HepG2 (cell line): ENCODE results near the gene CBLN3. TPM values are rescaled to one million over a fixed set of nuclear protein-coding genes. Genes with fewer than 3 reads are reported as not detected.

Experiments used
- ARID5B ChIP-seq: IDR thresholded peaks from 2 replicates; pipeline ENCODE4 v1.4.0; 2020; ENCODE audit warnings: mild to moderate bottlenecking, missing genetic modification reagents
- BCL6 ChIP-seq: IDR thresholded peaks from 2 replicates; pipeline ENCODE4 v1.6.1; 2016; ENCODE audit warnings: missing genetic modification reagents, missing compliant biosample characterization
- CREM ChIP-seq, 2 experiments: sonication (generic) in 1 of 2; formaldehyde crosslinking in 1 of 2; IDR thresholded peaks; 2 replicates each; pipeline versions ENCODE4 v1.4.0 to v1.6.1; 2016 to 2020; ENCODE audit warnings: antibody characterized with exemption in 1 of 2, mild to moderate bottlenecking in 1 of 2, missing genetic modification reagents in 1 of 2
- GABPB1 ChIP-seq: IDR thresholded peaks from 2 replicates; pipeline ENCODE4 v1.6.1; 2016; ENCODE audit warnings: mild to moderate bottlenecking, missing genetic modification reagents, moderate library complexity, missing compliant biosample characterization
- HCFC1 ChIP-seq: fragments of 150-350 bp; IDR thresholded peaks from 2 replicates; pipeline ENCODE4 v1.6.1; 2014; ENCODE audit warnings: low read depth, low read length
- MAZ ChIP-seq, 2 experiments: sonication (generic) in 1 of 2; formaldehyde crosslinking in 1 of 2; IDR thresholded peaks; 2 replicates each; pipeline versions ENCODE4 v1.5.0 to v1.6.1; 2012 to 2020; ENCODE audit warnings: low read depth in 2 of 2, mild to moderate bottlenecking in 2 of 2, borderline replicate concordance in 1 of 2, improper control_type of control experiment in 1 of 2, low read length in 1 of 2, missing genetic modification reagents in 1 of 2, moderate library complexity in 1 of 2
- MEIS2 ChIP-seq: sonication (generic); formaldehyde crosslinking; IDR thresholded peaks from 2 replicates; pipeline ENCODE4 v1.9.0; 2021; ENCODE audit warnings: mild to moderate bottlenecking, missing genetic modification reagents
- MIXL1 ChIP-seq: IDR thresholded peaks from 2 replicates; pipeline ENCODE4 v1.6.1; 2016
- NONO ChIP-seq, 2 experiments: fragments of 450-650 bp in 1 of 2; sonication (generic) in 1 of 2; formaldehyde crosslinking in 1 of 2; IDR thresholded peaks in 1 of 2; conservative IDR thresholded peaks in 1 of 2; 2 replicates each; pipeline versions ENCODE4 v1.6.1 to v1.8.0; 2017 to 2022; ENCODE audit warnings: mild to moderate bottlenecking in 1 of 2, missing genetic modification reagents in 1 of 2, moderate library complexity in 1 of 2
- TMF1 ChIP-seq: sonication (generic); formaldehyde crosslinking; IDR thresholded peaks from 2 replicates; pipeline ENCODE4 v1.8.1; 2022; ENCODE audit warnings: low read depth, missing genetic modification reagents
- ZFP91 ChIP-seq: sonication (generic); formaldehyde crosslinking; IDR thresholded peaks from 2 replicates; pipeline ENCODE4 v1.9.0; 2022; ENCODE audit warnings: missing genetic modification reagents, mild to moderate bottlenecking, borderline replicate concordance
- ZIK1 ChIP-seq: sonication (generic); formaldehyde crosslinking; IDR thresholded peaks from 2 replicates; pipeline ENCODE4 v1.5.0; 2020; ENCODE audit warnings: mild to moderate bottlenecking, low read depth, missing genetic modification reagents, borderline replicate concordance
- ZNF280B ChIP-seq: sonication (generic); formaldehyde crosslinking; IDR thresholded peaks from 2 replicates; pipeline ENCODE4 v1.5.0; 2020; ENCODE audit warnings: missing genetic modification reagents, mild to moderate bottlenecking, borderline replicate concordance
- ZNF556 ChIP-seq: sonication (generic); formaldehyde crosslinking; IDR thresholded peaks from 2 replicates; pipeline ENCODE4 v1.4.0; 2020; ENCODE audit warnings: mild to moderate bottlenecking, missing genetic modification reagents, borderline replicate concordance
- ZNF768 ChIP-seq: sonication (generic); formaldehyde crosslinking; IDR thresholded peaks from 2 replicates; pipeline ENCODE4 v1.4.0; 2020; ENCODE audit warnings: missing genetic modification reagents
- ZNF788 ChIP-seq: sonication (generic); formaldehyde crosslinking; IDR thresholded peaks from 2 replicates; pipeline ENCODE4 v1.5.0; 2020; ENCODE audit warnings: mild to moderate bottlenecking, missing genetic modification reagents, borderline replicate concordance
- ZZZ3 ChIP-seq: sonication (generic); formaldehyde crosslinking; IDR thresholded peaks from 2 replicates; pipeline ENCODE4 v1.4.0; 2020; ENCODE audit warnings: missing genetic modification reagents, mild to moderate bottlenecking, borderline replicate concordance
- polyA plus RNA-seq, 8 experiments: library from polyadenylated mRNA; depleted of rRNA in 3 of 8; stranded (reverse) in 7 of 8; unstranded in 1 of 8; fragments of >200 nt; fragmentation: Illumina TruSeq in 4 of 8; extraction: Trizol in 4 of 8; gene quantifications; 2 replicates each; pipeline versions ENCODE4 v1.2.1 to v1.2.3, GENCODE V29; 2011 to 2016; ENCODE audit warnings: low read depth in 4 of 8, missing spikeins in 1 of 8, mixed read lengths in 1 of 8; ENCODE audit not compliant: insufficient read depth in 1 of 8
- total RNA-seq, 5 experiments: library from RNA; depleted of rRNA; stranded (reverse); fragments of >200 nt; fragmentation: Illumina TruSeq; extraction: Trizol; gene quantifications; 2 replicates each; pipeline ENCODE4 v1.2.3, GENCODE V29; 2016; ENCODE audit warnings: low read depth in 1 of 5
- TF ChIP-seq, protein P1 (sequence below): sonication (generic); formaldehyde crosslinking; IDR thresholded peaks from 2 replicates; pipeline ENCODE4 v1.5.1; 2020; ENCODE audit warnings: mild to moderate bottlenecking, missing genetic modification reagents, moderate library complexity

The CBLN3 gene
- total and polyA plus RNA-seq, 2 of the 13 experiments (the other 11 are each of a cell fraction or from before 2014, with no cell fraction given), result 0.66 to 0.98 TPM

- TF ChIP-seq ZNF768 (CRISPR knock-in tag) (peak; percentile 33; the same call in 1 of the 2 replicates), BCL6 (CRISPR knock-in tag) (no peak), ZFP91 (CRISPR knock-in tag) (0 out of 2 replicates have a peak, but pooled peaks have one; percentile 66), NONO (IDR thresholded peaks at IDR 0.05) (no peak), NONO (CRISPR knock-in tag; conservative IDR thresholded peaks at IDR 0.05) (0 out of 2 replicates have a peak, but pooled peaks have one; percentile 59), HCFC1 (no peak), MAZ (IDR thresholded peaks at IDR 0.05; ENCODE audit: borderline replicate concordance, low read depth, low read length) (no peak), MAZ (CRISPR knock-in tag; IDR thresholded peaks at IDR 0.05; ENCODE audit: low read depth) (peak; percentile 39; the same call in 1 of the 2 replicates), MIXL1 (no peak), ZNF788 (CRISPR knock-in tag) (peak; percentile 15; the same call in 1 of the 2 replicates), CREM (IDR thresholded peaks at IDR 0.05) (no peak), CREM (CRISPR knock-in tag; IDR thresholded peaks at IDR 0.05) (no peak), TMF1 (CRISPR knock-in tag) (0 out of 2 replicates have a peak, but pooled peaks have one; percentile 17), ZNF556 (CRISPR knock-in tag) (no peak), ARID5B (CRISPR knock-in tag) (0 out of 2 replicates have a peak, but pooled peaks have one; percentile 15), ZIK1 (CRISPR knock-in tag) (no peak; the same call in 1 of the 2 replicates), GABPB1 (peak; percentile 54; the same call in 1 of the 2 replicates), MEIS2 (CRISPR knock-in tag) (peak; percentile 46; the same call in 1 of the 2 replicates), ZZZ3 (no peak), ZNF280B (CRISPR knock-in tag) (peak; percentile 49; the same call in 1 of the 2 replicates)
- TF ChIP-seq, protein P1, sequence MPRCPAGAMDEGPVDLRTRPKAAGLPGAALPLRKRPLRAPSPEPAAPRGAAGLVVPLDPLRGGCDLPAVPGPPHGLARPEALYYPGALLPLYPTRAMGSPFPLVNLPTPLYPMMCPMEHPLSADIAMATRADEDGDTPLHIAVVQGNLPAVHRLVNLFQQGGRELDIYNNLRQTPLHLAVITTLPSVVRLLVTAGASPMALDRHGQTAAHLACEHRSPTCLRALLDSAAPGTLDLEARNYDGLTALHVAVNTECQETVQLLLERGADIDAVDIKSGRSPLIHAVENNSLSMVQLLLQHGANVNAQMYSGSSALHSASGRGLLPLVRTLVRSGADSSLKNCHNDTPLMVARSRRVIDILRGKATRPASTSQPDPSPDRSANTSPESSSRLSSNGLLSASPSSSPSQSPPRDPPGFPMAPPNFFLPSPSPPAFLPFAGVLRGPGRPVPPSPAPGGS, result peak; percentile 63; the same call in 1 of the 2 replicates
Measured at GRCh38 chr14:24398653-24399446, 30.6 kb downstream of the CBLN3 start, which contains the start of gene NYNRIN (continued).
